NOMO-1 treated with DMSO at 0.1 percent for 48 hours (cell line): Measurements from ENCODE around the gene WDFY2.

Source experiments
- DNase-seq: peaks from one replicate; lab custom pipeline; 2025; ENCODE audit not compliant: unreplicated experiment; lab: John Stamatoyannopoulos, UW

The WDFY2 gene

GRCh38 chr13:51767100-51767499, 182.8 kb downstream of the WDFY2 start:
- no peak for DNase-seq

GRCh38 chr13:51768378-51768921, 184.2 kb downstream of the WDFY2 start:
- no peak for DNase-seq

GRCh38 chr13:51768976-51769375, 184.7 kb downstream of the WDFY2 start:
- no peak for DNase-seq

- DNase-seq: no peak
Observed at GRCh38 chr13:51769455-51770127, 185.3 kb downstream of the WDFY2 start.

- no peak for DNase-seq
Observed at GRCh38 chr13:51770160-51770559, 185.9 kb downstream of the WDFY2 start.

- peak; percentile 1 for DNase-seq
Observed at GRCh38 chr13:51770681-51771417, 186.6 kb downstream of the WDFY2 start.

- no peak for DNase-seq
Observed at GRCh38 chr13:51771418-51772104, 187.3 kb downstream of the WDFY2 start.

- no peak for DNase-seq
Observed at GRCh38 chr13:51772105-51772455, 187.8 kb downstream of the WDFY2 start.

GRCh38 chr13:51772781-51773180, 188.5 kb downstream of the WDFY2 start:
- DNase-seq: no peak

GRCh38 chr13:51773515-51773914, 189.3 kb downstream of the WDFY2 start:
- DNase-seq: no peak

- DNase-seq: no peak
Observed at GRCh38 chr13:51776179-51776578, 191.9 kb downstream of the WDFY2 start.

GRCh38 chr13:51777921-51778320, 193.7 kb downstream of the WDFY2 start:
- no peak for DNase-seq

GRCh38 chr13:51778392-51778791, 194.1 kb downstream of the WDFY2 start:
- DNase-seq: peak; percentile 27

- no peak for DNase-seq
Observed at GRCh38 chr13:51780099-51780498, 195.8 kb downstream of the WDFY2 start.

GRCh38 chr13:51781246-51782022, 197.2 kb downstream of the WDFY2 start:
- DNase-seq: no peak

GRCh38 chr13:51782026-51782710, 197.9 kb downstream of the WDFY2 start:
- no peak for DNase-seq

GRCh38 chr13:51783428-51784094, 199.3 kb downstream of the WDFY2 start:
- no peak for DNase-seq

GRCh38 chr13:51784097-51784496, 199.8 kb downstream of the WDFY2 start:
- no peak for DNase-seq

- no peak for DNase-seq
Observed at GRCh38 chr13:51785712-51786424, 201.6 kb downstream of the WDFY2 start.
